ACC112 (cell line): ENCODE measurements around the gene FAM229A.

Source experiments
- H2AFZ ChIP-seq: fragments of 200-600 bp; sonication (generic); one replicate; pipeline ENCODE4 v1.6.0; 2017; ENCODE audit warnings: antibody characterized with exemption, low read length; ENCODE audit not compliant: unreplicated experiment
- H3K27ac ChIP-seq: fragments of 200-600 bp; sonication (generic); 2 replicates; pipeline ENCODE4 v1.5.1; 2014; ENCODE audit warnings: low read depth, mild to moderate bottlenecking, antibody characterized with exemption, low read length, moderate library complexity
- H3K27me3 ChIP-seq: fragments of 200-600 bp; sonication (generic); 2 replicates; pipeline ENCODE4 v1.6.1; 2014; ENCODE audit warnings: mild to moderate bottlenecking, antibody characterized with exemption, low read length, moderate library complexity, mixed read lengths; ENCODE audit not compliant: insufficient read depth
- H3K36me3 ChIP-seq: fragments of 200-600 bp; sonication (generic); 2 replicates; pipeline ENCODE4 v1.6.1; 2016; ENCODE audit warnings: mild to moderate bottlenecking, antibody characterized with exemption, low read length, moderate library complexity, mixed read lengths; ENCODE audit not compliant: insufficient read depth
- H3K4me1 ChIP-seq: fragments of 200-600 bp; sonication (generic); one replicate; pipeline ENCODE4 v1.6.1; 2016; ENCODE audit warnings: low read length, mixed read lengths; ENCODE audit not compliant: insufficient read depth, unreplicated experiment, control insufficient read depth
- H3K4me3 ChIP-seq: fragments of 200-600 bp; sonication (generic); 2 replicates; pipeline ENCODE4 v1.5.1; 2014; ENCODE audit warnings: mild to moderate bottlenecking, low read depth, low read length
- H3K79me2 ChIP-seq: fragments of 200-600 bp; sonication (generic); one replicate; pipeline ENCODE4 v1.6.0; 2016; ENCODE audit warnings: low read length; ENCODE audit not compliant: control insufficient read depth, unreplicated experiment, insufficient read depth

Gene FAM229A

GRCh38 chr1:32345289-32345827 is 16.9 kb downstream of the FAM229A start:
- H3K4me1 ChIP-seq: peaks cover 14% of the 10 kb centered on the region
- no peak overlapping the region for H3K4me3 ChIP-seq
- no peaks in the 10 kb centered on the region for H3K27me3 ChIP-seq
- no peak overlapping the region for H2AFZ ChIP-seq
- no peaks in the 10 kb centered on the region for H3K36me3 ChIP-seq
- no peaks in the 10 kb centered on the region for H3K79me2 ChIP-seq
- H3K27ac ChIP-seq: no peak overlapping the region

- no peaks in the 10 kb centered on the region for H3K79me2 ChIP-seq
- H3K4me3 ChIP-seq: no peak overlapping the region
- peaks cover 9% of the 10 kb centered on the region for H3K4me1 ChIP-seq
- no peaks in the 10 kb centered on the region for H3K36me3 ChIP-seq
- no peak overlapping the region for H2AFZ ChIP-seq
- no peak overlapping the region for H3K27ac ChIP-seq
- no peaks in the 10 kb centered on the region for H3K27me3 ChIP-seq
Observed at GRCh38 chr1:32342704-32343103, 19.6 kb downstream of the FAM229A start.

- Histone ChIP-seq H3K27ac (no peak overlapping the region), H2AFZ (no peak overlapping the region), H3K4me3 (no peak overlapping the region), H3K79me2 (no peaks in the 10 kb centered on the region), H3K36me3 (no peaks in the 10 kb centered on the region), H3K4me1 (peaks cover 17% of the 10 kb centered on the region), H3K27me3 (no peaks in the 10 kb centered on the region)
Observed at GRCh38 chr1:32341971-32342370, 20.3 kb downstream of the FAM229A start.

- H3K36me3 ChIP-seq: no peaks in the 10 kb centered on the region
Observed at GRCh38 chr1:32341186-32341757, 21.0 kb downstream of the FAM229A start.

GRCh38 chr1:32339363-32339978 is 22.8 kb downstream of the FAM229A start:
- Histone ChIP-seq H3K4me3 (no peak overlapping the region), H3K79me2 (peaks cover 2% of the 10 kb centered on the region), H3K4me1 (peaks cover 25% of the 10 kb centered on the region), H2AFZ (no peak overlapping the region), H3K36me3 (no peaks in the 10 kb centered on the region), H3K27ac (no peak overlapping the region), H3K27me3 (no peaks in the 10 kb centered on the region)

More at GRCh38 chr1:32341186-32341757, 21.0 kb downstream of the FAM229A start:
- H3K79me2 ChIP-seq: no peaks in the 10 kb centered on the region
- H2AFZ ChIP-seq: no peak overlapping the region
- H3K27ac ChIP-seq: no peak overlapping the region
- H3K4me3 ChIP-seq: no peak overlapping the region
- H3K4me1 ChIP-seq: peaks cover 23% of the 10 kb centered on the region
- no peaks in the 10 kb centered on the region for H3K27me3 ChIP-seq

- H3K79me2 ChIP-seq: peaks cover 2% of the 10 kb centered on the region
- no peak overlapping the region for H3K4me3 ChIP-seq
- H3K27ac ChIP-seq: no peak overlapping the region
- peaks cover 25% of the 10 kb centered on the region for H3K4me1 ChIP-seq
- no peaks in the 10 kb centered on the region for H3K36me3 ChIP-seq
- H3K27me3 ChIP-seq: no peaks in the 10 kb centered on the region
- H2AFZ ChIP-seq: no peak overlapping the region
Observed at GRCh38 chr1:32338637-32339145, 23.6 kb downstream of the FAM229A start.

GRCh38 chr1:32337855-32338636 is 24.2 kb downstream of the FAM229A start:
- H3K79me2 ChIP-seq: peaks cover 2% of the 10 kb centered on the region
- H3K4me3 ChIP-seq: no peak overlapping the region
- H3K27ac ChIP-seq: no peak overlapping the region
- H3K36me3 ChIP-seq: peaks cover 6% of the 10 kb centered on the region; the same call in 1 of the 2 replicates
- H2AFZ ChIP-seq: no peak overlapping the region
- H3K27me3 ChIP-seq: no peaks in the 10 kb centered on the region
- H3K4me1 ChIP-seq: peaks cover 25% of the 10 kb centered on the region

- H3K79me2 ChIP-seq: peaks cover 2% of the 10 kb centered on the region
- no peak overlapping the region for H3K4me3 ChIP-seq
- no peaks in the 10 kb centered on the region for H3K27me3 ChIP-seq
- H3K4me1 ChIP-seq: peaks cover 25% of the 10 kb centered on the region
- no peak overlapping the region for H2AFZ ChIP-seq
- H3K36me3 ChIP-seq: peaks cover 10% of the 10 kb centered on the region; the same call in 1 of the 2 replicates
- H3K27ac ChIP-seq: no peak overlapping the region
Observed at GRCh38 chr1:32336963-32337675, 25.2 kb downstream of the FAM229A start.

- Histone ChIP-seq H3K79me2 (peaks cover 2% of the 10 kb centered on the region), H2AFZ (no peak overlapping the region), H3K4me1 (peaks cover 25% of the 10 kb centered on the region), H3K27me3 (no peaks in the 10 kb centered on the region), H3K27ac (no peak overlapping the region), H3K36me3 (peaks cover 10% of the 10 kb centered on the region; the same call in 1 of the 2 replicates), H3K4me3 (peak overlapping the region; percentile 89)
Observed at GRCh38 chr1:32336591-32336932, 25.7 kb downstream of the FAM229A start.
